Lung microvascular endothelial cell (primary cell): ENCODE data around the gene BTBD7. TPM values are rescaled to one million over a fixed set of nuclear protein-coding genes. Genes with fewer than 3 reads are reported as not detected.

Experiments
- DNase-seq, 2 donors: peaks; one replicate each; pipeline versions ENCODE4 v3.0.0 to v3.0.0-alpha.2; 2010; ENCODE audit warnings: low read depth in 2 of 2
- total RNA-seq: library from RNA; depleted of rRNA; stranded (reverse); fragments of >200 nt; gene quantifications from 2 replicates; pipeline ENCODE4 v1.2.1, GENCODE V29; 2014

Gene BTBD7
- total RNA-seq, 1 donor from 2014 or later: 27.2 TPM

- no peak for DNase-seq
These were observed 27.0 kb downstream of the BTBD7 start for GRCh38 chr14:93305725-93306418.

GRCh38 chr14:93304771-93305170, 28.1 kb downstream of the BTBD7 start:
- no peak for DNase-seq

GRCh38 chr14:93303659-93304058, 29.2 kb downstream of the BTBD7 start:
- DNase-seq: peak in 1 of 2 donors; percentile 28

- no peak for DNase-seq
These were observed 29.9 kb downstream of the BTBD7 start for GRCh38 chr14:93302688-93303581.

GRCh38 chr14:93301821-93302447, 30.9 kb downstream of the BTBD7 start:
- no peak for DNase-seq

- DNase-seq: no peak
These were observed 33.0 kb downstream of the BTBD7 start for GRCh38 chr14:93299866-93300265.

GRCh38 chr14:93299416-93299815, 33.4 kb downstream of the BTBD7 start:
- DNase-seq: no peak

- no peak for DNase-seq
These were observed 37.2 kb downstream of the BTBD7 start for GRCh38 chr14:93295541-93296220.

- DNase-seq: peak in 1 of 2 donors; percentile 8
These were observed 46.5 kb downstream of the BTBD7 start for GRCh38 chr14:93286212-93286890.

- peak; percentile 11 to 54 for DNase-seq
These were observed 47.8 kb downstream of the BTBD7 start for GRCh38 chr14:93285044-93285443.

GRCh38 chr14:93281937-93282336, 50.9 kb downstream of the BTBD7 start:
- no peak for DNase-seq

GRCh38 chr14:93280743-93281142, 52.1 kb downstream of the BTBD7 start:
- DNase-seq: no peak

- DNase-seq: no peak
These were observed 56.7 kb downstream of the BTBD7 start for GRCh38 chr14:93276031-93276716.

- DNase-seq: no peak
These were observed 58.6 kb downstream of the BTBD7 start for GRCh38 chr14:93274055-93274806.

GRCh38 chr14:93271111-93271510, 61.7 kb downstream of the BTBD7 start:
- DNase-seq: peak in 1 of 2 donors; percentile 61

- peak in 1 of 2 donors; percentile 54 for DNase-seq
These were observed 63.3 kb downstream of the BTBD7 start for GRCh38 chr14:93269341-93270068.

- no peak for DNase-seq
These were observed 64.4 kb downstream of the BTBD7 start for GRCh38 chr14:93268406-93268805.

GRCh38 chr14:93267149-93267711, 65.6 kb downstream of the BTBD7 start:
- DNase-seq: no peak

GRCh38 chr14:93266127-93266526, 66.7 kb downstream of the BTBD7 start:
- DNase-seq: no peak
